Nephron progenitor cell (in vitro differentiated cells): Measurements from ENCODE around the gene PCDH9.

Source experiments
- DNase-seq: peaks from one replicate; pipeline ENCODE4 v3.0.0; 2021
- H3K27ac Mint-ChIP-seq: 2 replicates; pipeline ENCODE4 v1.8.0; 2021; ENCODE audit warnings: mild to moderate bottlenecking, moderate library complexity, mixed read lengths
- H3K27me3 Mint-ChIP-seq: 2 replicates; pipeline ENCODE4 v1.8.0; 2021; ENCODE audit warnings: mild to moderate bottlenecking, low read depth, mixed read lengths; ENCODE audit not compliant: poor library complexity
- H3K36me3 Mint-ChIP-seq: 2 replicates; pipeline ENCODE4 v1.8.0; 2021; ENCODE audit warnings: low read depth, mixed read lengths
- H3K4me1 Mint-ChIP-seq: 2 replicates; pipeline ENCODE4 v1.8.0; 2021; ENCODE audit warnings: mixed read lengths
- H3K4me3 Mint-ChIP-seq: 2 replicates; pipeline ENCODE4 v1.8.0; 2021; ENCODE audit warnings: mild to moderate bottlenecking, moderate library complexity, mixed read lengths
- H3K9me3 Mint-ChIP-seq: 2 replicates; pipeline ENCODE4 v1.8.0; 2021; ENCODE audit warnings: mild to moderate bottlenecking, moderate library complexity, mixed read lengths
- TF ChIP-seq, protein P1 (sequence below): fragments of 200-600 bp; sonication (generic); IDR thresholded peaks from 2 replicates; pipeline ENCODE4 v1.5.0; 2021; ENCODE audit warnings: antibody characterized with exemption

PCDH9 gene

DNA sequence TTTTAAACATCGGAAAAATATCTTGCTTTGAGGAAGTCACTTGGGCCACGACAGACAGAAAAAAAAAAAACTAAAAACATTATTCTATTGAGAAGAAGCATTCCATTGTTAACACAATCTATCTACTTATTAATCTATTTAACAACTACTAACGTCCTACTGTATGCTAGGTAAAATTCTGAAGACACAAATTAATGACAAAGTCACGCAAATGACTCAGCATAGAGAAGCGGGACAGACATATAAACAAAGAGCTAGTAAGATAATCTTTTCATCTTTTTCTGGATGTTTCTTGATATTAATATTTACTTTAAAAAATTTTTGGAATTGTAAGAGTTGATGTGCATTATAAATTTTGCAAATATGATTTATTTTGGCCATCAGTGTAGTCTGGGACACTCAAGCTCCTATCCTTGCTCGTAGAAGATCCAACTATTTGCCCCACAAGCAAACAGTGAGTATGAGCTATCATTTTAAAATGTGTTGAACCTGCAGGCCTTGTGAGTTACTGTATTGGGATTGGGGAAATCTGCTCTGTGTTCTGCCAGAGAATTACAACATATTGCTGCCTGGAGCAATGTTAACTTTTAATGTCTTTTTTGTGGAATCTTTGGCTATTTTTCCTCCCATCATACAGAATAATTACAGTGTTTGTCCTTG is 109.1 kb downstream of the PCDH9 start:
- H3K4me3 Mint-ChIP-seq: no peak overlapping the region
- H3K27ac Mint-ChIP-seq: peak overlapping the region; percentile 37

DNA sequence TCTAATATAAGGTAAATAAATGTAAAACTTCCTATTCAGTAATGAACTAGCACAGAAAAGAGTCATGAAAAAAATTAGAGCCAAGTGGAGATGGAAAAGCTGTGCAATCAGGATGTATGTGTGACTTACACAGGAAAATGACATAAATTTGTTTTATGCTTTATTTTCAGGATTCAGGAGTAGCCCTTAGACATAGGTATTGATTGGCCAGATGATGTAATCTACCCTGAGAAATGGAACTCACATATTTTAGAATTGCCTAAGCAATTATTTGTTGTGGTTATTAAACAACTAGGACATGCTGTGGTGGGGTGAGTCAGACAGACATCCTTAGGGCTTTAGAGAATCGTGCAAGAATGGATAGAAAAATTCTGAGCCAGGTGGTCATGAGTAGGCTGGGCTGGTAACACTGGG is 110.6 kb downstream of the PCDH9 start:
- no peaks in the 10 kb centered on the region for H3K4me1 Mint-ChIP-seq
- H3K27me3 Mint-ChIP-seq: no peaks in the 10 kb centered on the region
- no peak overlapping the region for H3K4me3 Mint-ChIP-seq
- H3K9me3 Mint-ChIP-seq: no peaks in the 10 kb centered on the region
- H3K36me3 Mint-ChIP-seq: no peaks in the 10 kb centered on the region
- no peak overlapping the region for H3K27ac Mint-ChIP-seq
- DNase-seq: no peak
- TF ChIP-seq, protein P1, sequence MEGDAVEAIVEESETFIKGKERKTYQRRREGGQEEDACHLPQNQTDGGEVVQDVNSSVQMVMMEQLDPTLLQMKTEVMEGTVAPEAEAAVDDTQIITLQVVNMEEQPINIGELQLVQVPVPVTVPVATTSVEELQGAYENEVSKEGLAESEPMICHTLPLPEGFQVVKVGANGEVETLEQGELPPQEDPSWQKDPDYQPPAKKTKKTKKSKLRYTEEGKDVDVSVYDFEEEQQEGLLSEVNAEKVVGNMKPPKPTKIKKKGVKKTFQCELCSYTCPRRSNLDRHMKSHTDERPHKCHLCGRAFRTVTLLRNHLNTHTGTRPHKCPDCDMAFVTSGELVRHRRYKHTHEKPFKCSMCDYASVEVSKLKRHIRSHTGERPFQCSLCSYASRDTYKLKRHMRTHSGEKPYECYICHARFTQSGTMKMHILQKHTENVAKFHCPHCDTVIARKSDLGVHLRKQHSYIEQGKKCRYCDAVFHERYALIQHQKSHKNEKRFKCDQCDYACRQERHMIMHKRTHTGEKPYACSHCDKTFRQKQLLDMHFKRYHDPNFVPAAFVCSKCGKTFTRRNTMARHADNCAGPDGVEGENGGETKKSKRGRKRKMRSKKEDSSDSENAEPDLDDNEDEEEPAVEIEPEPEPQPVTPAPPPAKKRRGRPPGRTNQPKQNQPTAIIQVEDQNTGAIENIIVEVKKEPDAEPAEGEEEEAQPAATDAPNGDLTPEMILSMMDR: no peak

More for the DNA sequence above, 109.1 kb downstream of the PCDH9 start:
- Mint-ChIP-seq H3K27me3 (no peaks in the 10 kb centered on the region), H3K36me3 (no peaks in the 10 kb centered on the region), H3K9me3 (no peaks in the 10 kb centered on the region), H3K4me1 (no peaks in the 10 kb centered on the region)
- no peak for DNase-seq
- TF ChIP-seq, protein P1: no peak

DNA sequence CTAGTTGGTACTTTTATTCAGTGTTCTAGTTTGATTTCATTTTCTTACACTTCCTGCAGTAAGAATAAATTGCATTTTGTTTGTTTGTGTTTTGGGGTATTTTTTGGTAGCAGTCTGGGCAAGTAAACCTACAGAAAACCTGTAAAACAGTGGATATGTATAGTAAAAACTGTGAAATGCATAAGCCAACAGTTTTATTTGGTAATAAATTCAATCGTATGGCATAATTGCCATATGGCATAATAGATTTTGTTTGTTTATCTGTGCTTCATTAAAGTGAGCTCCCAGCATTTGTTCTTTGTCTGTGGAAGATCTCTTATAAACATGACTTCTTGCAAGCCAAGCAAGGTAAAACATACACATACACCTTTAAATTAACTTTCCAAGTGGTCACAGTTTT is 111.9 kb downstream of the PCDH9 start:
- H3K4me1 Mint-ChIP-seq: no peaks in the 10 kb centered on the region
- no peaks in the 10 kb centered on the region for H3K27me3 Mint-ChIP-seq
- no peak for DNase-seq
- H3K27ac Mint-ChIP-seq: no peak overlapping the region
- H3K4me3 Mint-ChIP-seq: no peak overlapping the region
- TF ChIP-seq, protein P1: no peak
- H3K9me3 Mint-ChIP-seq: no peaks in the 10 kb centered on the region
- no peaks in the 10 kb centered on the region for H3K36me3 Mint-ChIP-seq

GRCh38 chr13:67117010-67117550 is 113.1 kb downstream of the PCDH9 start:
- no peak for DNase-seq
- Mint-ChIP-seq H3K27ac (no peak overlapping the region), H3K9me3 (no peaks in the 10 kb centered on the region), H3K27me3 (no peaks in the 10 kb centered on the region), H3K4me1 (no peaks in the 10 kb centered on the region), H3K4me3 (no peak overlapping the region), H3K36me3 (no peaks in the 10 kb centered on the region)
- TF ChIP-seq, protein P1: no peak

GRCh38 chr13:67107979-67108378 is 122.2 kb downstream of the PCDH9 start:
- H3K27me3 Mint-ChIP-seq: no peaks in the 10 kb centered on the region
- H3K27ac Mint-ChIP-seq: no peak overlapping the region
- no peak for DNase-seq
- no peaks in the 10 kb centered on the region for H3K36me3 Mint-ChIP-seq
- TF ChIP-seq, protein P1: no peak
- no peak overlapping the region for H3K4me3 Mint-ChIP-seq
- H3K4me1 Mint-ChIP-seq: no peaks in the 10 kb centered on the region
- peaks cover 9% of the 10 kb centered on the region for H3K9me3 Mint-ChIP-seq

DNA sequence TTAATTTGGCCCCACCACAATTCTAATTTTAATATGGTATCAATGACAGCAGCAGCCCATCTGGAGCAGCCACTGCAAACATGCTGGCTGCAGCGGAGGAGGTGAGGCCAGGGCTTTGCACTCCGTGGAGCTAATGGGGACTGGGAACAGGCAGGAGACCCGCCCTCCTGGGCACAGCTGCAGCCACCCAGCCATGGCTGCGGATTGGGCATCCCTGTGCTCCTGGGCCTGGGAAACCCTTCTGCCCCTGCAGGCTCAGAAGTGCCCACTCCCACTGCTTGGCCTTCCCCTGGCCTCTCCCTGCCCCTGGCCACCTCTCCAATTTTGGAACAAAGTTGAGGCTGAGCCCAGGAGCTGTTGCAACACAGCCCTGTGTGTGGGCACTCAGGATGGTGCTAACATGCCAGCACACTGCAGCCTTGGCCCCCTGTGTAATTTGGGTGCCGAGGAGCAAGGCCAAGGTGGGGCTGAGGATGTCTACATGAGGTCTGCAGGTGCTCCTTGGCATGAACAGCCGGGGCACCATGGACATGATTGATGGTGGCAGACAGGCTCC is 123.6 kb downstream of the PCDH9 start:
- H3K27me3 Mint-ChIP-seq: no peaks in the 10 kb centered on the region
- no peak overlapping the region for H3K4me3 Mint-ChIP-seq
- no peak for DNase-seq
- TF ChIP-seq, protein P1: no peak
- H3K9me3 Mint-ChIP-seq: peaks cover 9% of the 10 kb centered on the region
- no peak overlapping the region for H3K27ac Mint-ChIP-seq
- no peaks in the 10 kb centered on the region for H3K4me1 Mint-ChIP-seq
- no peaks in the 10 kb centered on the region for H3K36me3 Mint-ChIP-seq
